ENCODE measurements around the gene SH3GL1.

DNA sequence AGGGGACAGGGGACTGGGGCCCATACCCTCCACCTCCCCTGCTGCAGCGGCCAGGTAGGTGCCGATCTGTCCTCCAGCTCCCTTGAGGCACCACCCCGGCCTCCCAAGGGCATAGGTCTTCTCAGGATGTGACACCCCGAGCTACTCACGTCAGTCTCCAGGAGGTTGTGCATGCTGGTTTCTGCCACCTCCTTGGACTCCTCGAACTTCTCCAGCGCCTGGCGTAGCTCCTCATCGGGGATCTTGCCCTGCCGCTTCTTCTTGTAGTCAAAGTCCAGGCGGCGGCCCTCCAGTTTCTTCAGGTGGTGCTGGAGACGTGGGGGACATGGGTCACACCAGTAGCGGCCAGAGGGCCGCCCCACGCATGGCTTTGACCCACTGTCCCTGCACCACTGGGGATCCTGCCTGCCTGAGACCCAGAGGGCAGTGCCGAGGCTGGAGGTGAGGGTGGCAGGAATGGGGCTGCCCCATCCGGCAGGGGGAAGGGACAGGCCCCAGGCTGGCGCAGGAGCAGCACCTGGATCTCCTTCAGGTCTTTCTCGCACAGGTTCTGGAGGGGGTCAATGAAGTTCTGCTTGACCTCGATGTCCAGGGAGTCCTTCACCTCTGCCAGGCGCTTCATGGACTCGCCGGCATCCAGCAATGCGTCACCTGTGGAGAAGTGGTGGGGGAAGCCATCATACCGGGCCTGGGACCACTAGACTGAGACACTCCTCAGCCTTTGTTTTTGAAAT is 36.6 kb downstream of the SH3GL1 start:
- TF ChIP-seq EZH2 (IDR thresholded peaks at IDR 0.05) (no peak), POLR2AphosphoS5 (IDR thresholded peaks at IDR 0.05; ENCODE audit: borderline replicate concordance, low read depth, low read length) (no peak), FOXP2 (optimal IDR thresholded peaks at IDR 0.05; ENCODE audit: control extremely low read depth, extremely low read length, insufficient read depth) (no peak)

All from SK-N-MC (cell line).